HEK293 (cell line): Measurements from ENCODE around the gene CBY2.

ENCODE experiments used
- CTCF ChIP-seq: fragments of 450-650 bp; formaldehyde crosslinking; IDR thresholded peaks from 2 replicates; pipeline ENCODE4 v1.5.1; 2016; ENCODE audit warnings: missing biosample characterization, missing genetic modification characterization
- SALL2 ChIP-seq: fragments of 450-650 bp; formaldehyde crosslinking; IDR thresholded peaks from 2 replicates; pipeline ENCODE4 v1.5.0; 2017; ENCODE audit warnings: missing biosample characterization, mild to moderate bottlenecking, missing genetic modification characterization, borderline replicate concordance
- ZNF354C ChIP-seq: fragments of 450-650 bp; formaldehyde crosslinking; IDR thresholded peaks from 2 replicates; pipeline ENCODE4 v1.5.1; 2016; ENCODE audit warnings: missing biosample characterization, missing genetic modification characterization, low read depth, borderline replicate concordance
- ZNF544 ChIP-seq: fragments of 450-650 bp; formaldehyde crosslinking; IDR thresholded peaks from 2 replicates; pipeline ENCODE4 v1.5.0; 2017; ENCODE audit warnings: missing biosample characterization, missing genetic modification characterization
- ZNF623 ChIP-seq: fragments of 450-650 bp; formaldehyde crosslinking; IDR thresholded peaks from 2 replicates; pipeline ENCODE4 v1.5.1; 2016; ENCODE audit warnings: missing biosample characterization, missing genetic modification characterization

- TF ChIP-seq ZNF623 (no peak), CTCF (tag by site-specific recombination) (no peak), SALL2 (no peak), ZNF354C (tag by site-specific recombination) (no peak), ZNF544 (tag by site-specific recombination) (no peak)
These were observed 45.0 kb downstream of the CBY2 start for GRCh38 chr13:45747071-45747470.
